GM20000 (cell line): Measurements from ENCODE around the gene CHMP5.

Experiments used
- DNase-seq: peaks from one replicate; pipeline ENCODE4 v3.0.0; 2012; ENCODE audit warnings: low spot score
- TF ChIP-seq, protein P1 (sequence below): IDR thresholded peaks from 2 replicates; pipeline ENCODE4 v1.5.1; 2012; ENCODE audit warnings: mild to moderate bottlenecking, control low read depth; ENCODE audit errors: extremely low read depth, missing control alignments

Gene CHMP5

GRCh38 chr9:33227008-33227398 is 37.8 kb upstream of the CHMP5 start:
- TF ChIP-seq, protein P1, sequence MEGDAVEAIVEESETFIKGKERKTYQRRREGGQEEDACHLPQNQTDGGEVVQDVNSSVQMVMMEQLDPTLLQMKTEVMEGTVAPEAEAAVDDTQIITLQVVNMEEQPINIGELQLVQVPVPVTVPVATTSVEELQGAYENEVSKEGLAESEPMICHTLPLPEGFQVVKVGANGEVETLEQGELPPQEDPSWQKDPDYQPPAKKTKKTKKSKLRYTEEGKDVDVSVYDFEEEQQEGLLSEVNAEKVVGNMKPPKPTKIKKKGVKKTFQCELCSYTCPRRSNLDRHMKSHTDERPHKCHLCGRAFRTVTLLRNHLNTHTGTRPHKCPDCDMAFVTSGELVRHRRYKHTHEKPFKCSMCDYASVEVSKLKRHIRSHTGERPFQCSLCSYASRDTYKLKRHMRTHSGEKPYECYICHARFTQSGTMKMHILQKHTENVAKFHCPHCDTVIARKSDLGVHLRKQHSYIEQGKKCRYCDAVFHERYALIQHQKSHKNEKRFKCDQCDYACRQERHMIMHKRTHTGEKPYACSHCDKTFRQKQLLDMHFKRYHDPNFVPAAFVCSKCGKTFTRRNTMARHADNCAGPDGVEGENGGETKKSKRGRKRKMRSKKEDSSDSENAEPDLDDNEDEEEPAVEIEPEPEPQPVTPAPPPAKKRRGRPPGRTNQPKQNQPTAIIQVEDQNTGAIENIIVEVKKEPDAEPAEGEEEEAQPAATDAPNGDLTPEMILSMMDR, result no peak
- no peak for DNase-seq

- DNase-seq, result no peak
- TF ChIP-seq, protein P1, result no peak
These were observed 37.1 kb upstream of the CHMP5 start for GRCh38 chr9:33227741-33228140.

DNA sequence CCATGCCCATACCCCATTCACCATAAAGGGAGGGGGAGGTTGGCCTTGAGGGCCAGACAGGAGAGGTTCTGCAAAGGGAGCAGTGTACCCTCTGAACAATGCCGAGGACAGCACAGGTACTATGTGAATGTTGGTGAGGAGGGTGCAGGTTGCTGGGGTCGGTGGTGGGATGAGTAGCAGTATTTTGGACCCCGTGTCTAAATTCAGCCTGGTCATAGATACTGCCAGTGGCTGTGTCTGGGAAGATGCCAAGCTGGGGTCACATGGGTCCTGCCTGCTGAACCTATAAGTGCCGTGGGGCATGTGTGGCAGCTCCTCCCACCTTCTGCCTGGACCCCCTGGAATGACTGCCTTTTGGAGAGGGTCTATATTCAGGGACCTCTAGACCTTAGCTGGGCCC is 36.2 kb upstream of the CHMP5 start:
- TF ChIP-seq, protein P1, result no peak
- DNase-seq, result no peak

- DNase-seq, result no peak
- TF ChIP-seq, protein P1, result no peak
These were observed 35.3 kb upstream of the CHMP5 start for GRCh38 chr9:33229359-33230114.

DNA sequence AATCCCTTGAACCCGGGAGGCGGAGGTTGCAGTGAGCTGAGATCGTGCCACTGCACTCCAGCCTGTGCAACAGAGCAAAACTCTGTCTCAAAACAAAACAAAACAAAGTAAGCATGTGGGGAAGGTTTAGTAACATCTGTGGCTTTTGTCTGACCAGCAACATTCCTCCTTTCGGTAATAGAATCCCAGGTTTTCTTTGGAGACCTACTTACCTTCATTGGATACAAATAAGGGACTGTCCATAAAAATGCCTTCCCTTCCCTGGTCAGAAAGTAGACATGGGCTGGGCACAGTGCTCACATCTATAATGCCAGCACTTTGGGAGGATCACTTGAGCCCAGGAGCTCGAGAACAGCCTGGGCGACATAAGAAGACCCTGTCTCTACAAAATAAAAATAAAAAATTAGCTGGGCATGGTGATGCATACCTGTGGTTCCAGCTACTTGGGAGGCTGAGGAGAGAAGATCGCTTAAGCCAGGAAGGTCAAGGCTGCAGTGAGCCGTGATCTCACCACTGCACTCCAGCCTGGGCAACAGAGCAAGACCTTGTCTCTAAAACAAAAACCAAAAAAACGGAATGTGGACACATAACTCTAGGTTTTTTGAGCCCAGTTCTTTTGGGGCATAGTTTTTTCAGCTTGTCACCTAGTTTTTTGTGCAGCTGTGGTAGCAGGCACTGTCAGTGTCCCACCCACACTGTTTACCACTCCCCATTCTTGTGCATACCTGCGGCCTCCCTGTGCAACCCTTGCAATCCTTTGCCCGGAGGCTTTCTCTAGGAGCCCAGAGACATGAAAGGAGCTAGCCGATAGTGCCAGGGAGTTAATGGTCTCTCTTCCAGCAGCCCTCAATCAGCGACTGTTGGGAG is 33.9 kb upstream of the CHMP5 start:
- DNase-seq, result no peak
- TF ChIP-seq, protein P1, result no peak

DNA sequence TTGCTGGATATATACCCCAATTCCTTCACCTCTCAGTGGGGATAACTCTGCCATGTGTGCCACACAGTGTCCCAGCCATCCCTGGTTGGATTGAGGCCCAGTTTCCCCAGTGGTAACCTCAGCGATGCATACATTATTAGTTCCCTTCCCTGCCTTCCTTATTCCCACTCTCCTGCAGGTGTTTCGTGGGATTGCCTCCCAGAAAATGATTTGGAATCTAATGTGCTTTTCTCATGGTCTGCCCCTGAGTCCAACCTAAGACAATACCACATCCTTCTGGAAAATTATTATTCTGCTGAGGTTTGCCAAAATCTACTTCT is 33.3 kb upstream of the CHMP5 start:
- DNase-seq, result no peak
- TF ChIP-seq, protein P1, result no peak

DNA sequence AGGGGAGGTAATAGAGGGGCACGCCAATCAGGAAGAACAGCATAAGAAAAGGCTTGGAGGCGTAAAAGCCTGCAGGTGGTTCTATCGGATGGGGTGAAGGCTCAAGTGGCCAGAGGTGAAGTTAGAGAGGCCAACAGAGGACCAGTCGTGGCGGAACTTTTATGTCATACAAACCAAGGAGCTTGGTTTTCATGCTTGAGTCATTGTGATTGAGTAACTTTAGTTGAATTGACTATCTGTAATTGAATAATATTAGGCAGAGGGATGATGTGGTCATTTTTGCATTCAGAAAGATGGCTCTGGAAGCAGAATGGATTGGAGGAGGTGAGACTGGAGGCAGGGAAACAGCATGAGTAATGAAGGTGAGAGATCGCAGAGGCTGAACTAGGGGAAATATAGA is 32.0 kb upstream of the CHMP5 start:
- DNase-seq, result no peak
- TF ChIP-seq, protein P1, result no peak
